PC-9 (cell line): ENCODE measurements around the gene JMJD8.

Source experiments
- CTCF ChIP-seq: fragments of 200-600 bp; sonication (generic); conservative IDR thresholded peaks from 2 replicates; pipeline ENCODE4 v1.6.1; 2017; ENCODE audit warnings: mixed run types, antibody characterized with exemption, mild to moderate bottlenecking, moderate library complexity
- EZH2 ChIP-seq: fragments of 200-600 bp; sonication (generic); IDR thresholded peaks from 2 replicates; pipeline ENCODE4 v1.8.0; 2017; ENCODE audit warnings: antibody characterized with exemption, low read depth

- TF ChIP-seq CTCF, result no peak
- no peak for TF ChIP-seq EZH2
Measured at GRCh38 chr16:662597-662996, 21.5 kb downstream of the JMJD8 start.
